GM10847 (cell line): ENCODE results near the gene SMARCA2.

Experiments
- POLR2A ChIP-seq: IDR thresholded peaks from 2 replicates; pipeline ENCODE4 v1.6.1; 2011; ENCODE audit not compliant: insufficient read length; ENCODE audit errors: extremely low read depth

Gene SMARCA2

DNA sequence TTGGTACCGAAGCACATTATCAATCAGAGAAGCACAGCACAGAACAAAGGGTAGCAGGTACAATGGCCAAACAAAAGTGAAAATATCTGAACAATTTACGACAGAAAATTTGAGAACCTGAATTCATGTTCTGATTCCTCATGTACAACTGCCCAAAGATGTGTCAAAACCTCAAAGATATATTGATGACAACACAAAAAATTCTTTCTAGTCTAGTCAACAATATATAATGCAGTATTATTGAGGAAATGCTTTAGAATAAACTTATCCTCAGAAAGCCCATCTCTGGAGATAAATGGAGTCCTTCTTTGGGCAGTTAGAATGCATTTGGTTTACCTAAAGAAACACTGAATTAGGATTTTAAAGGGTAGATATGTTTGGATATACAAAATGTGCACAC is 6.8 kb upstream of the SMARCA2 start:
- no peak for TF ChIP-seq POLR2A

DNA sequence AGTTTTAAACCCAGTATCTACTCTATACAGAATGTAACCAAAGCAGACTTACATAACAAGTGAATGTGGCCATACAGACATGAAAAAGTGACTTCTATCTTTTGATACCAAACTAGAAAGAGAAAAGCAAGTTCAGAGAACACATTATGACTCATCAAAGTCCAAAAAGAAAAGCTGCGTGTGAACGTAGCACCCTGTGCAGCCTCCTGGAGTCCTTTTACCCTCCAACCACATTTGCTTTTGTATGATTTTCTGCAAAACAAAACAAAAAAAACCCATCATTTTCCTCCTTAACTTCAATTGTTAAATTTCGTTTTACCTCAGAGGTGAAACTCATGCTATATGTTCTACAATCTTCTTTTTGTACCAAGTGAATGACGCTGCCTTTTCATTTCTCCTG is 2.8 kb upstream of the SMARCA2 start:
- no peak for TF ChIP-seq POLR2A

DNA sequence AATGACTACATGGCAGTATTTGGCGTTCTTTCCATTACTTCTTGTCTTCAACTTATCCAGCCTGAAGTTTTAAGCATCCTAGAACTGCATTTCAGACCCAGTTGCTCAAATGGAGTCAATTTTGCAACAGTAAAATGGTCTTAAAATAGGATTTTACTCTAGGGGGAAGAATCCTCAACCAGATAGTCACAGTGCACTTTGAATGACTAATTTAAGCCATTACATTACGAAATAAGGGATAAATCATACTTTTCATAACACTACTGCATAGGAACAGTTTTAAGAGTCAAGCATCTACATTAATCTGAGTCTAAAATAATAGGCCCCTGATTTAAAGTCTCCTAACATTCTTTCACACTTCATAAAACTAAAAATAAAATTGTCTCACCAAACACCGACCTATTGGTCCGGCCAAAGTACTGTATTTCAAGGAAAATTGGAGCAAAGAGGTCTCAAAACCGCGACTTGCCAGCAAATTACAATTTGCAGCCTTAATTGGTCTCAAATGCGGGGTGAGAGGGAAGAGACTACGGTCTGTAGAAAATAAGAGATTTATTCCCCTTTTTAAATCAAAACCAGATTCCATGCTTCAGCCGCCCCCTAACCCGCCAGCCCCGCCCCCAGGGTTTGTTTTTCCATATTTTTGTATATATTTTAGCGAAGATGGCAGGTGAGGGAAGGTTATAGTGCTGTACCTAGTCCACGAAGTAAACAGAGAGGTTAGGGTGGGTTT is 1.2 kb upstream of the SMARCA2 start:
- no peak for TF ChIP-seq POLR2A

DNA sequence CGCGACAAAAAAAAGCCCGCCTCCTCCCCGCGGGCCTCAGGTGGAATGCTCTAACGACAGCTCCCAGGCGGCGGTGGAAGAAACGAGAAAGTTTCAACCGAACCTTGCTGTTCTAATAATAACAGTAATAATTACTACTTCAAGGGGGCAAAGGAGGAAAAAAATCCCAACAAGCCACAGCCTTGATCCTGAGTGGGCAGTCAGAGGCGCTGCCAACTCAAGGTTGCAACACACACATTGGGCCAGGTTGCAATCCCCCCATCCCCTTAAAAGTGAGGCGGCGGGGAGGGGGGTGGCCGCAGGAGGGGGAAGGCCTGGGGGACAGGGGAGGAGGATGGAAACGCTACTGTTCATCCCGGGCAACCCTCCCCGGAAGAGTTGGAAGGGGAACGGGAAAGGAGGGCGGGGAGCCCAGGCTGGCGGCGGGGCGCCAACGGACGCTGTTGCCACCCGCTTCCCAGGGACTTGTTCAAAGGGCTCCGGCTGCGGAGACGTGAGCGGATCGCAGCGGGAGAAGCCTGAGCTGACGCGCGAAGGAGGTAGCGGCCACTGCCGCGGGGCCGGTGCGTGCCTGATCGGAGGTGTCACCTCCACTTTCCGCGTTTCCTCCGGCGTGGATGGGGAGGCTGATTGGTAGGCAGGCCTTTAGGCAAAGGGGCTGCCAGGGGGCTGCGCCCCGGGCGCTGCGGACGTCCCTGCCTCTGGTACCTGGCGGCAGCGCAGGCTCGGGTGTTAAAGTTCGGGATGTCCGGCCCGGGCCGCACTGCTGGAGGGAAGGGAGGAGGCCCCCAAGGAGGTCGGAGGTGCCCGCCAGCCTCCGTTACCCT is 647 bp downstream of the SMARCA2 start:
- TF ChIP-seq POLR2A: no peak

- TF ChIP-seq POLR2A: no peak
Observed at GRCh38 chr9:2016408-2017330, 1.5 kb downstream of the SMARCA2 start.

- peak; percentile 26 for TF ChIP-seq POLR2A
Observed at GRCh38 chr9:2017331-2018161, 2.4 kb downstream of the SMARCA2 start.

GRCh38 chr9:2018162-2018643 is 3.1 kb downstream of the SMARCA2 start:
- no peak for TF ChIP-seq POLR2A

DNA sequence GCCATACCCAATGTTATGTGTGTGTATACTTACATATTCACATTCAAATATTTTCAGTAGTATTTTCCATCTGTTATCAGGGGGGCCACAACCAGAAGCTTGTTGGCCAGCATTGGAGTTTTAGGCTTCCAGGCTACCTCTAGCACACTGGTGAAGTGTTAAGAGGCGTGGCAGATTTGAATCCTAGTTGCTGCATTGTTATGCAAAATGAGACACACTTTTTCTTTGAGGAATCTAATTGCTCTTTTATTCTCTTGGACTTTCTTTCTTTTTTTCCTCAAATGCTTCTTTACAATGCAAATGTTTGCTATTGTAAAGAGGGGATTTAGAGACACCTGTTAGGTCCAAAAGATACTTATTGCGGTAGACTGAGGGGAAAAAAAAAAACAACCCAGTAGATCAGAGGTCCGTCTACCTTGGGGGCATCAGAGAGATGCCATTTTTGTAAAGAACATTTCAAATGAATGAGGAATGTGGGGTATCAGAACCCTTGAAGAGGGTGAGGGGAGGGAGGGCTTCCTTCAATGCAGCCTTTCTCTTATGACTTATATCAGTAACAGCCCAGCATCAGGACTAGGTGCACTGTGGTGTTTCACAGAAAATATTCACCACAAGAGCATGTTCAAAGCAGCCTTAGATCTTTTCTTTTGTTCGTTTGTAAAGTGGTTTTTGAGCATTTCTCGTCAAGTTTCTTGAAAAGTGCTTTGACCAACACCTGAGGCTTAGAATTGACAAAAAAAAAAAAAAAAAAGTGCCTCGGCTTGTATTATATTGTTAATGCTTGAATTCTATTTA is 3.8 kb downstream of the SMARCA2 start:
- TF ChIP-seq POLR2A: no peak

DNA sequence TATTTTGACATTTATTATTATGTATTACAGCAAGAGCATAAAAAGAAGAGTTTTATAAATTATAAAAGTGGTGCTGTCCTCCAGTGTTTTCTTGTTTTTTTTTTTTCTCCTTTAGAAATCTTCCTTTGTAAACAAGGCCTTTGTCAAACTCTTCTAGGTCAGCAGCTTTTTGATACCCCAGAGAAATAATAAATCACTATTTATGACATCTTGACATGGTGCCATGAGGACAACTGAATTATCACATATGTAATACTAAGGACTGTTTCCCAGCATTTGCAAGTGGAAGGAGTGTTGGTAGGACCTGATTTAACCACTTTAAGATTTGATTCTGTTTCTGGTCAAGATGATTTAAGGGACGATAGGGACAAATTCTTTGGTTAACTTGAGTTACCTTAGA is 4.6 kb downstream of the SMARCA2 start:
- TF ChIP-seq POLR2A: no peak

DNA sequence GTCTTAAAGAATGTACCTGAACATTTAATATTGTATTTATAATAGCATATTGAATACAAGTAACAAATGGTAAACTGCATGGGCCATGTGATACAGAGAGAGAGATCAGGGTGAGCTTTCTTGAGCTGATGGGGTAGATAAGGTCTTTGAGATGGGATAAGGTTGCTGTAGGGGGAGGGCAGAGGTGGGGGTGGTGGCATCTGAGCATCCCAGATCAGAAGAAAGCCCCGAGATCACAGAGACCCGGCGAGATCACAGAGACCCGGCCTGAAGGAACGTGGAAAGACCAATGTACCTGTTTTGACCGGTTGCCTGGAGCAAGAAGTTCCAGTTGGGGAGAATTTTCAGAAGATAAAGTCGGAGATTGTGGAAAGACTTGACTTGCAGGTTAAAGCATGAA is 6.6 kb downstream of the SMARCA2 start:
- no peak for TF ChIP-seq POLR2A

GRCh38 chr9:2022560-2022959 is 7.4 kb downstream of the SMARCA2 start:
- TF ChIP-seq POLR2A: no peak

DNA sequence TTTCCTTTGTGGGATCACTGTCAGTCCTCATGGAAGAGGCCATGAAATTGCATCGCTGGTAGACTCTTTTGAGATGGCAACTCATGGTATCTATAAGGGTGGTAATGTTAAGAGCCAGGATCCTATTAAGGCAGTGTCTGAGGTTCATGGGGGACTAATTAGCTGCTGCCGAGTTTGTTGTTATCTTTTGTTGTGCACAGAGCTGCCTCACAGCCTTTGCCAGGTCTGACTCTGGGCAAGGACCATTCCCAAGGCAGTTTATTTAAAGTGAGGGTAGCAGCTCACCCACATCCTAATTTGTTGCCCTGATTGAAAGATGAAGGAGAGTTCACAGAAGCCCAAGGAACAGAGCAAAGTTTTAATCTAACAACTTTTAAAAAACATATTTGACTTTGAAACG is 7.9 kb downstream of the SMARCA2 start:
- no peak for TF ChIP-seq POLR2A

GRCh38 chr9:2023532-2023931 is 8.4 kb downstream of the SMARCA2 start:
- TF ChIP-seq POLR2A: no peak
